A172 (cell line): Measurements from ENCODE around the gene UQCRH. TPM values are rescaled to one million over a fixed set of nuclear protein-coding genes. Genes with fewer than 3 reads are reported as not detected.
"Not testable (repeated sequence)": the region's sequence is repeated elsewhere in the genome, so short reads cannot be mapped to it uniquely, and the experiment has no call there.

Experiments used
- DNase-seq: peaks from one replicate; pipeline ENCODE4 v3.0.0-alpha.2; 2015; ENCODE audit warnings: low spot score
- total RNA-seq: library from RNA; depleted of rRNA; stranded (reverse); fragments of >200 nt; shearing (Covaris generic); gene quantifications from 2 replicates; pipeline ENCODE4 v1.2.3, GENCODE V29; 2014

UQCRH gene
- total RNA-seq, 1 experiment from 2014 or later: 534 TPM

GRCh38 chr1:46333300-46334029, 30.0 kb downstream of the UQCRH start:
- peak; percentile 47 for DNase-seq

GRCh38 chr1:46334030-46334384, 30.5 kb downstream of the UQCRH start:
- DNase-seq: no peak

GRCh38 chr1:46335081-46335480, 31.6 kb downstream of the UQCRH start:
- DNase-seq: no peak

GRCh38 chr1:46337409-46337808, 33.9 kb downstream of the UQCRH start:
- DNase-seq: not testable (repeated sequence)

- DNase-seq: peak; percentile 87
Measured at GRCh38 chr1:46340404-46341221, 37.1 kb downstream of the UQCRH start, which contains the start of gene NSUN4. NSUN4 (plus strand) TSS chr1:46340807; CDS start chr1:46340827, 20 bp downstream.

- DNase-seq: no peak
Measured at GRCh38 chr1:46341222-46342083, 38.0 kb downstream of the UQCRH start.

- DNase-seq: peak; percentile 52
Measured at GRCh38 chr1:46342084-46342656, 38.7 kb downstream of the UQCRH start.

- no peak for DNase-seq
Measured at GRCh38 chr1:46342677-46343350, 39.3 kb downstream of the UQCRH start.

GRCh38 chr1:46343351-46343695, 39.8 kb downstream of the UQCRH start:
- no peak for DNase-seq

- DNase-seq: no peak
Measured at GRCh38 chr1:46343705-46344104, 40.2 kb downstream of the UQCRH start.

- no peak for DNase-seq
Measured at GRCh38 chr1:46344481-46344880, 41.0 kb downstream of the UQCRH start.

GRCh38 chr1:46345281-46345680, 41.8 kb downstream of the UQCRH start:
- DNase-seq: no peak

GRCh38 chr1:46352363-46352762, 48.9 kb downstream of the UQCRH start:
- no peak for DNase-seq

- not testable (repeated sequence) for DNase-seq
Measured at GRCh38 chr1:46355920-46356319, 52.4 kb downstream of the UQCRH start.

- DNase-seq: no peak
Measured at GRCh38 chr1:46362158-46362557, 58.7 kb downstream of the UQCRH start.

GRCh38 chr1:46363121-46363520, 59.6 kb downstream of the UQCRH start:
- no peak for DNase-seq

- no peak for DNase-seq
Measured at GRCh38 chr1:46364612-46365011, 61.1 kb downstream of the UQCRH start.

GRCh38 chr1:46365796-46366195, 62.3 kb downstream of the UQCRH start:
- DNase-seq: not testable (repeated sequence)
